Esophagus squamous epithelium (tissue), 5 donors: Measurements from ENCODE around the gene AHNAK. TPM values are rescaled to one million over a fixed set of nuclear protein-coding genes. Genes with fewer than 3 reads are reported as not detected.

Experiments
- DNase-seq: peaks from one replicate; lab custom pipeline; 2025; lab: John Stamatoyannopoulos, UW
- H3K27ac ChIP-seq, 4 donors: fragments of 200-600 bp; sonication (generic); one replicate each; pipeline ENCODE4 v1.5.1; 2016 to 2019; ENCODE audit warnings: mild to moderate bottlenecking in 1 of 4
- H3K27me3 ChIP-seq, 4 donors: fragments of 200-600 bp; sonication (generic); 1 replicate in 3 of 4; 2 replicates in 1 of 4; pipeline versions ENCODE4 v1.5.1 to v1.6.0; 2017 to 2021; ENCODE audit warnings: antibody characterized with exemption in 1 of 4
- H3K36me3 ChIP-seq, 3 donors: fragments of 200-600 bp; sonication (generic); one replicate each; pipeline ENCODE4 v1.5.1; 2016 to 2019
- H3K4me1 ChIP-seq, 3 donors: fragments of 200-600 bp; sonication (generic); one replicate each; pipeline ENCODE4 v1.5.1; 2017 to 2019
- H3K4me3 ChIP-seq, 4 donors: fragments of 200-600 bp; sonication (generic); 1 replicate in 3 of 4; 2 replicates in 1 of 4; pipeline ENCODE4 v1.5.1; 2016 to 2019; ENCODE audit warnings: mild to moderate bottlenecking in 2 of 4, moderate library complexity in 1 of 4
- H3K9me3 ChIP-seq, 3 donors: fragments of 200-600 bp; sonication (generic); one replicate each; pipeline ENCODE4 v1.5.1; 2016 to 2019
- POLR2A ChIP-seq, 4 donors: fragments of 450-650 bp; IDR thresholded peaks; one replicate each; pipeline ENCODE4 v1.6.1; 2017; ENCODE audit warnings: antibody characterized with exemption in 4 of 4, mild to moderate bottlenecking in 4 of 4, moderate library complexity in 3 of 4
- WGBS, 2 donors: methylation state at CpG; one replicate each; pipeline ENCODE4 v1.1.5; 2018; 5-methylcytosine and 5-hydroxymethylcytosine counted together
- intact Hi-C: fragments of 100-400 bp; cut with DNase I; formaldehyde crosslinking; loops from one replicate; pipeline ENCODE4 v1.15.0; 2022
- total RNA-seq, 4 donors: library from RNA; depleted of rRNA; stranded (reverse); fragments of >200 nt; gene quantifications; one replicate each; pipeline ENCODE4 v1.1.0, GENCODE V29; 2016
- TF ChIP-seq, protein P1 (sequence below), 6 experiments: fragments of 450-650 bp in 4 of 6; fragments of 200-600 bp in 2 of 6; sonication (generic) in 2 of 6; IDR thresholded peaks; one replicate each; pipeline ENCODE4 v1.5.1; 2016 to 2019; ENCODE audit warnings: antibody characterized with exemption in 6 of 6, mild to moderate bottlenecking in 4 of 6, moderate library complexity in 4 of 6
- donor health status: DM: yes; HTN: yes; CAD: no.

AHNAK gene, protein sequence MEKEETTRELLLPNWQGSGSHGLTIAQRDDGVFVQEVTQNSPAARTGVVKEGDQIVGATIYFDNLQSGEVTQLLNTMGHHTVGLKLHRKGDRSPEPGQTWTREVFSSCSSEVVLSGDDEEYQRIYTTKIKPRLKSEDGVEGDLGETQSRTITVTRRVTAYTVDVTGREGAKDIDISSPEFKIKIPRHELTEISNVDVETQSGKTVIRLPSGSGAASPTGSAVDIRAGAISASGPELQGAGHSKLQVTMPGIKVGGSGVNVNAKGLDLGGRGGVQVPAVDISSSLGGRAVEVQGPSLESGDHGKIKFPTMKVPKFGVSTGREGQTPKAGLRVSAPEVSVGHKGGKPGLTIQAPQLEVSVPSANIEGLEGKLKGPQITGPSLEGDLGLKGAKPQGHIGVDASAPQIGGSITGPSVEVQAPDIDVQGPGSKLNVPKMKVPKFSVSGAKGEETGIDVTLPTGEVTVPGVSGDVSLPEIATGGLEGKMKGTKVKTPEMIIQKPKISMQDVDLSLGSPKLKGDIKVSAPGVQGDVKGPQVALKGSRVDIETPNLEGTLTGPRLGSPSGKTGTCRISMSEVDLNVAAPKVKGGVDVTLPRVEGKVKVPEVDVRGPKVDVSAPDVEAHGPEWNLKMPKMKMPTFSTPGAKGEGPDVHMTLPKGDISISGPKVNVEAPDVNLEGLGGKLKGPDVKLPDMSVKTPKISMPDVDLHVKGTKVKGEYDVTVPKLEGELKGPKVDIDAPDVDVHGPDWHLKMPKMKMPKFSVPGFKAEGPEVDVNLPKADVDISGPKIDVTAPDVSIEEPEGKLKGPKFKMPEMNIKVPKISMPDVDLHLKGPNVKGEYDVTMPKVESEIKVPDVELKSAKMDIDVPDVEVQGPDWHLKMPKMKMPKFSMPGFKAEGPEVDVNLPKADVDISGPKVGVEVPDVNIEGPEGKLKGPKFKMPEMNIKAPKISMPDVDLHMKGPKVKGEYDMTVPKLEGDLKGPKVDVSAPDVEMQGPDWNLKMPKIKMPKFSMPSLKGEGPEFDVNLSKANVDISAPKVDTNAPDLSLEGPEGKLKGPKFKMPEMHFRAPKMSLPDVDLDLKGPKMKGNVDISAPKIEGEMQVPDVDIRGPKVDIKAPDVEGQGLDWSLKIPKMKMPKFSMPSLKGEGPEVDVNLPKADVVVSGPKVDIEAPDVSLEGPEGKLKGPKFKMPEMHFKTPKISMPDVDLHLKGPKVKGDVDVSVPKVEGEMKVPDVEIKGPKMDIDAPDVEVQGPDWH (N-terminal part only)
- 1,000 to 10,000 TPM in 2 of 4 donors, 100 to 1,000 TPM in 2; 695 to 1,250 (median 954) TPM for total RNA-seq

DNA sequence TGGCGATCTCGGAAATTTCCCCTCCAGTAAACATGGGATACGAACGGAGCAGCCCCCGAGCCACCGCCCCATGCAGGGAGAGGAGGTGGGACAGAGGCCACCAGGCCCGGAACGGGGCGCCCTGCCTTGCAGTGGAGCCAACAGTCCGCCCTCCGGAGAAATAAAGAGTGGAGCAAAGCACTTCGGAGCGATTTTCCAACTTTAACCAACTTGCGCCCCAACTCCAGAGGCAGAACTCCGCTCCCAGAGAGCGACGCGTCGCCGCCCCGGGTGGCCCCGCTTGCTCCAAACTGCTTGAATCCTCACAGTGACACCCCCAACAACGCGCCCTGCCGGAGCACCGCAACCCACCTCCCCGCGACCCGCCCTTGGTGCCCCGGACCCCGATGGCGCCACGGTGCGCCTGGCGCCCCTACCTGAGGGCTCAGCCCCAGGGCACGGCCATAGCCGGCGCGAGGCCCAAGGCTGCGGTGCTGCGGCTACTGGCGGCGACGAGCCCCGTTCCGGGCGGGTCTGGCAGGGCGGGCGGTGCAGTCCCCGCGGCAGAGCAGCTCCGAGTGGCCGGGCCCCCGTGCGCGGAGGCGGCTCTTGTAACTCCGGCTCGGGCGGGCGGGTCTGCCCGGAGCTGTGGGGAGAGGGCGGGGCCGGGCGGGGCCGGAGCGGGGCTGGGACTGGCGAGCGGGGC is at the start of gene AHNAK:
Gene AHNAK (minus strand): TSS at position 563 of the 685 bp plus-strand sequence. CDS start 10,708 bp downstream, outside the sequence.
- 0 to 2% methylated on average over 7 to 11 of the region's 69 CpGs for WGBS, 2 donors
- TF ChIP-seq, protein P1, sequence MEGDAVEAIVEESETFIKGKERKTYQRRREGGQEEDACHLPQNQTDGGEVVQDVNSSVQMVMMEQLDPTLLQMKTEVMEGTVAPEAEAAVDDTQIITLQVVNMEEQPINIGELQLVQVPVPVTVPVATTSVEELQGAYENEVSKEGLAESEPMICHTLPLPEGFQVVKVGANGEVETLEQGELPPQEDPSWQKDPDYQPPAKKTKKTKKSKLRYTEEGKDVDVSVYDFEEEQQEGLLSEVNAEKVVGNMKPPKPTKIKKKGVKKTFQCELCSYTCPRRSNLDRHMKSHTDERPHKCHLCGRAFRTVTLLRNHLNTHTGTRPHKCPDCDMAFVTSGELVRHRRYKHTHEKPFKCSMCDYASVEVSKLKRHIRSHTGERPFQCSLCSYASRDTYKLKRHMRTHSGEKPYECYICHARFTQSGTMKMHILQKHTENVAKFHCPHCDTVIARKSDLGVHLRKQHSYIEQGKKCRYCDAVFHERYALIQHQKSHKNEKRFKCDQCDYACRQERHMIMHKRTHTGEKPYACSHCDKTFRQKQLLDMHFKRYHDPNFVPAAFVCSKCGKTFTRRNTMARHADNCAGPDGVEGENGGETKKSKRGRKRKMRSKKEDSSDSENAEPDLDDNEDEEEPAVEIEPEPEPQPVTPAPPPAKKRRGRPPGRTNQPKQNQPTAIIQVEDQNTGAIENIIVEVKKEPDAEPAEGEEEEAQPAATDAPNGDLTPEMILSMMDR (IDR thresholded peaks at IDR 0.05) = peak in 1 of 6 experiments; percentile 3
- peak; percentile 39 to 97 (median 73) for TF ChIP-seq POLR2A (IDR thresholded peaks at IDR 0.05)
- peak within 1 kb of the TSS; percentile 88 to 100 (median 98) for H3K4me3 ChIP-seq
- peaks cover 38 to 82% (median 51%) of the 10 kb centered on the region in 3 donors for H3K4me1 ChIP-seq
- intact Hi-C loops = no loop called here
- H3K27ac ChIP-seq = peak within 1 kb of the TSS; percentile 99 to 100 (median 100)
- H3K36me3 ChIP-seq = no peaks in the 10 kb centered on the region
- no peaks in the 10 kb centered on the region for H3K9me3 ChIP-seq
- no peak for DNase-seq
- no peaks in the 10 kb centered on the region for H3K27me3 ChIP-seq

DNA sequence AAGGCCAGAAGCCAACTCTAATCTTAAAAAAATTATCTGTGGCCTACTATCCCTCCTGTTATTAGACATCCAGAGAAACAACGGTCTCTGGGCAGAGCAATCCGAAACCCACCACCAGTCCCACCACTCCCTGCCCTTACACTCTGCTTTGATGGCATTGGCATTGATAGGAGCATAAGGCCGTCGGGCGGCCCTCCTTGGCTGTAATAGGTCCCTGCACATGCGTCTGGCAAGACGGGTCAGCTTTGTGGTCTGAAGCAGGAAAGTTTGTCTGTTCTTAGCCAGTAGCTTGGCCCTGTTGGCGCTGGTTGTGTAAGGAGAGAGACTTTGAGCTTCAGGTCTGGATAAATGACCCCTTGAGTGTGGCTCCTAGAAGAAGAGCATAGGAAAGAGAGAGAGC is 48.5 kb upstream of the AHNAK start:
- no peak for DNase-seq
- Histone ChIP-seq H3K36me3 (peaks cover 37 to 62% (median 44%) of the 10 kb centered on the region in 3 donors), H3K27ac (no peak overlapping the region), H3K27me3 (no peaks in the 10 kb centered on the region), H3K9me3 (no peaks in the 10 kb centered on the region), H3K4me3 (no peak overlapping the region), H3K4me1 (peaks cover 33 to 64% (median 39%) of the 10 kb centered on the region in 3 donors)
- intact Hi-C loops = loop anchor here (5.0 kb wide), 1 partner anchor 77 kb away; the partner anchor contains the start of genes LBHD1 and UQCC3
- no peak for TF ChIP-seq POLR2A (IDR thresholded peaks at IDR 0.05)
- TF ChIP-seq, protein P1 (IDR thresholded peaks at IDR 0.05) = no peak
- 82 to 92% methylated on average over 7 to 8 of the region's 8 CpGs for WGBS, 2 donors

DNA sequence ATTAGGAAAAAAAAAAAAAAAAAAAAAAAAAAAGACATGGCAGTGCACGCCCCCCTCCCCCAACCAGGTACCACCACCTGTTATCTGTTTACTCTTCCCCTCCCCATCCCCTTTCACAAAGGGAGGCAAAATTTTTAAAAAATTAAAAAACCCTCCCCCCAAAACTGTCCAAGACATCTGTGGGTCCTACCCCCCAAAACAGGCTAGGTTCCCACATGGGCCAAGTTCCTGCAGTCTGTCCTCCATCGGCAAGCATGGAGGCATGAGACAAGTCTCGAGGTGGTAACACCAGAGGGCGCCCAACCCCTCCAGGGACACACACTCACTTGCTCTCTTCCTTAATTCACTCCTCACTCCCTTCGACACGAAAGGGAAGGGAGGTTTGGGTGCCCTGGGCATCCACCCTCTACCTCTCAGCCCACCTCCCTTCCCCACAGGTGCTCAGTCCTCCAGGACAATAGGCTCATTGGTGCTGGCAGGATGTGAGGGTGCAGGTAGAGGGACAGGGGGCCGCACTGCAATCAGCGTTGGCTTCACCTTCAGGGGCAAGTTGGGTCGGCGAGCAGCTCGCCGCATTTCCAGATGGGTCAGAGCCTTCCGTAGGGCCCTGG is 46.9 kb upstream of the AHNAK start:
- no peak for DNase-seq
- no peaks in the 10 kb centered on the region for H3K9me3 ChIP-seq
- no peak overlapping the region for H3K4me3 ChIP-seq
- WGBS, 2 donors = 19 to 51% methylated on average over 6 to 8 of the region's 13 CpGs
- peaks cover 18 to 64% (median 29%) of the 10 kb centered on the region in 3 donors for H3K4me1 ChIP-seq
- no peaks in the 10 kb centered on the region for H3K27me3 ChIP-seq
- peak overlapping the region in 3 of 4 donors; percentile 59 to 97 (median 94) for H3K27ac ChIP-seq
- no peak for TF ChIP-seq POLR2A (IDR thresholded peaks at IDR 0.05)
- TF ChIP-seq, protein P1 (IDR thresholded peaks at IDR 0.05) = peak in 5 of 6 experiments; percentile 48 to 69 (median 62)
- intact Hi-C loops = no loop called here
- H3K36me3 ChIP-seq = peaks cover 36 to 66% (median 44%) of the 10 kb centered on the region in 3 donors

DNA sequence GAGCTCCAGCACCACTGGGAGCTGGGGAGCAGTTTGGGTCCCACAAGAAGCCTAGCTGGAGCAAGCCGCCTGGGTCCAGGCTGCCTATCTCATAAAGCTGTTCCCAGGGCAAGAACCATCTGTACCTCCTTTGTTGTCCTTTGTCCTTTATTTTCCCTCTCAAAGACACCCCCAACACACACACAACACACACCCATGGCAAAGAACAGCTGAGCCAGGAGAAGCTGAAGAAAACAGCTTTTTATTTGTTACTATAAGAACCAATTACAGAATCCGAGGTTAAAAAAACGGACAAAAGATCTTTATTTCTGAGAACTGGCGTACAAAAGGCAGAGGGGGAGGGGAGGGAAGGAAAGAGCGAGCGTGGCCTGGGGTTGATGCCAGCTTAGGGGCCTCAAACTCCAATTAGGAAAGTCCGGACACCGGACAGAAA is 46.4 kb upstream of the AHNAK start:
- TF ChIP-seq, protein P1 (IDR thresholded peaks at IDR 0.05) = no peak
- TF ChIP-seq POLR2A (IDR thresholded peaks at IDR 0.05) = no peak
- DNase-seq = no peak
- WGBS, 2 donors = 65 to 70% methylated on average over 8 of the region's 8 CpGs
- Histone ChIP-seq H3K27ac (peak overlapping the region; percentile 88 to 97 (median 96)), H3K9me3 (no peaks in the 10 kb centered on the region), H3K36me3 (peaks cover 31 to 66% (median 39%) of the 10 kb centered on the region in 3 donors), H3K27me3 (no peaks in the 10 kb centered on the region), H3K4me3 (no peak overlapping the region), H3K4me1 (peaks cover 16 to 64% (median 24%) of the 10 kb centered on the region in 3 donors)
- intact Hi-C loops = no loop called here
